ENCODE measurements around the gene APOBEC3B. TPM values are rescaled to one million over a fixed set of nuclear protein-coding genes. Genes with fewer than 3 reads are reported as not detected.

The APOBEC3B gene
- total and polyA plus RNA-seq, 2 of the 8 experiments (the other 6 are each of a cell fraction or from before 2014, with no cell fraction given): 14.2 to 74.9 TPM

DNA sequence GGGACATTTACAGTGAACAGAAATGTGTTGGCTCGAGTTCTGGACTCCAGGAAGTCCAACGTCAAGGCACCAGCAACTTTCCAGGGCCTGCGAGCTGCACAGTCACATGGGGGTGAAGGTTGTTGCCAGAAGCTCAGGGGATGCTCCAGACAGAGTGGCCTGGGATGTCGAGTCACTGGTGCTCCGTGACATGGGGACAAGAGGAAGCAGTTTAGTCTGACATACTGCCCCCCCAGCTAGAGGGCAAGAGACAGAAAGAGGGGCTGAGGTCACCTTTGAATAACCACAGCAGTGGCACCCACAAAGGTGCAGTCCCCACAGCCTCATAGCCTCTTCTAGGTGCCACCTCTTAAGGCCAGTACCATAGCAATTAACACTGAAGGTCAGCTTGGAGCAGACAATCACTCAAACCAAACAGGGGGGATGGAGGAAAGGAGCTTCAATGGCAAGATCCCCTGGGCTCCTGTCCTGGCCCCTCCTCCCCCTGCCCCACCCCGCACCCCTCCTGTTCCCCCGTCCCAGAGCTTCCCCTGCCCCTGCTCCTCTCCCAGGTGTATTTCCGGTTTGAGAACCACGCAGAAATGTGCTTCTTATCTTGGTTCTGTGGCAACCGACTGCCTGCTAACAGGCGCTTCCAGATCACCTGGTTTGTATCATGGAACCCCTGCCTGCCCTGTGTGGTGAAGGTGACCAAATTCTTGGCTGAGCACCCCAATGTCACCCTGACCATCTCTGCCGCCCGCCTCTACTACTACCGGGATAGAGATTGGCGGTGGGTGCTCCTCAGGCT, 42.6 kb downstream of the APOBEC3B start:
- Histone ChIP-seq H3K23ac (ENCODE audit: insufficient read length) (no peak overlapping the region), H2BK12ac (ENCODE audit: low read depth, low read length) (no peak overlapping the region), H3K27ac (ENCODE audit: low read depth, low read length) (no peak overlapping the region), H3K27me3 (replicated peaks in 1 of 4; ENCODE audit: control insufficient read depth in 3 of 4, extremely low read depth in 1 of 4, insufficient read depth in 3 of 4, low read length in 3 of 4) (no peaks in the 10 kb centered on the region), H3K18ac (ENCODE audit: extremely low read depth, low read length) (no peak overlapping the region), H4K91ac (replicated peaks; ENCODE audit: insufficient read length, low read length) (no peak overlapping the region), H3K14ac (ENCODE audit: insufficient read length) (no peak overlapping the region), H4K8ac (ENCODE audit: extremely low read depth, insufficient read depth, low read length) (no peak overlapping the region), H2BK120ac (replicated peaks; ENCODE audit: low read depth, low read length) (no peak overlapping the region), H3K9me3 (ENCODE audit: insufficient read depth in 2 of 2, low read depth in 1 of 2, low read length in 1 of 2) (no peaks in the 10 kb centered on the region), H3K79me1 (ENCODE audit: low read depth, low read length) (0 out of 2 replicates have a peak, but pooled peaks cover 2% of the 10 kb centered on the region), H3K4me3 (ENCODE audit: extremely low read depth in 1 of 4, insufficient read depth in 2 of 4, low read depth in 3 of 4, low read length in 4 of 4) (no peak overlapping the region), H3K4me1 (replicated peaks in 1 of 4; ENCODE audit: control insufficient read depth in 3 of 4, insufficient read depth in 4 of 4, low read length in 3 of 4) (peaks cover 0 to 17% (median 3%) of the 10 kb centered on the region in 4 experiments; a peak in 2 of 7 replicates), H3K4me2 (ENCODE audit: insufficient read depth in 1 of 2, low read depth in 2 of 2, low read length in 2 of 2) (no peak overlapping the region), H3K36me3 (ENCODE audit: control insufficient read depth in 2 of 4, insufficient read depth in 4 of 4, low read length in 3 of 4) (peaks cover 0 to 2% (median 0%) of the 10 kb centered on the region in 4 experiments; a peak in 2 of 8 replicates), H3K23me2 (ENCODE audit: low read depth, low read length) (no peaks in the 10 kb centered on the region; the same call in 1 of the 2 replicates), H2AFZ (ENCODE audit: low read length) (no peak overlapping the region), H3K4ac (replicated peaks; ENCODE audit: insufficient read length, low read depth, low read length) (no peak overlapping the region), H2AK5ac (ENCODE audit: low read depth, low read length) (no peak overlapping the region), H2BK15ac (ENCODE audit: low read length) (no peak overlapping the region), H3K79me2 (ENCODE audit: control insufficient read depth in 1 of 2, insufficient read depth in 2 of 2, low read length in 2 of 2) (no peaks in the 10 kb centered on the region), H4K20me1 (replicated peaks in 1 of 2; ENCODE audit: control insufficient read depth in 1 of 2, insufficient read depth in 2 of 2, low read length in 2 of 2) (no peaks in the 10 kb centered on the region), H2BK5ac (ENCODE audit: low read depth, low read length) (no peak overlapping the region), H4K5ac (ENCODE audit: insufficient read length, low read depth, low read length) (no peak overlapping the region), H2BK20ac (ENCODE audit: low read length) (no peak overlapping the region), H3K9ac (replicated peaks in 1 of 4; ENCODE audit: extremely low read depth in 1 of 4, low read depth in 3 of 4, low read length in 3 of 4) (no peak overlapping the region; a peak in 1 of 7 replicates), H3K56ac (replicated peaks; ENCODE audit: insufficient read length, low read depth, low read length) (no peak overlapping the region)
- ChIA-PET POLR2A (ENCODE audit: partially characterized antibody) (no interaction called here), CTCF (ENCODE audit: partially characterized antibody) (no interaction called here)
- no peak for FAIRE-seq
- no peak for DNase-seq (ENCODE audit: low read depth in 1 of 2, low spot score in 2 of 2)
- WGBS, 2 experiments (ENCODE audit: extremely low coverage in 1 of 2, insufficient coverage in 1 of 2, insufficient read length in 1 of 2, insufficient replicate concordance in 2 of 2, low coverage in 1 of 2, low lambda C conversion rate in 2 of 2, missing lambda C conversion rate in 1 of 2): 96% methylated on average over 14 of the region's 15 CpGs; no CpG with 5 or more reads in 1 of the 2 experiments
- no peak for TF ChIP-seq SP4 (IDR thresholded peaks at IDR 0.05; ENCODE audit: low read length)
- TF ChIP-seq PHF8 (conservative IDR thresholded peaks at IDR 0.05; ENCODE audit: low read depth, low read length): no peak
- no peak for TF ChIP-seq BACH1 (IDR thresholded peaks at IDR 0.05; ENCODE audit: low read length)
- TF ChIP-seq, protein P1, sequence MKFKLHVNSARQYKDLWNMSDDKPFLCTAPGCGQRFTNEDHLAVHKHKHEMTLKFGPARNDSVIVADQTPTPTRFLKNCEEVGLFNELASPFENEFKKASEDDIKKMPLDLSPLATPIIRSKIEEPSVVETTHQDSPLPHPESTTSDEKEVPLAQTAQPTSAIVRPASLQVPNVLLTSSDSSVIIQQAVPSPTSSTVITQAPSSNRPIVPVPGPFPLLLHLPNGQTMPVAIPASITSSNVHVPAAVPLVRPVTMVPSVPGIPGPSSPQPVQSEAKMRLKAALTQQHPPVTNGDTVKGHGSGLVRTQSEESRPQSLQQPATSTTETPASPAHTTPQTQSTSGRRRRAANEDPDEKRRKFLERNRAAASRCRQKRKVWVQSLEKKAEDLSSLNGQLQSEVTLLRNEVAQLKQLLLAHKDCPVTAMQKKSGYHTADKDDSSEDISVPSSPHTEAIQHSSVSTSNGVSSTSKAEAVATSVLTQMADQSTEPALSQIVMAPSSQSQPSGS (IDR thresholded peaks at IDR 0.05; ENCODE audit: low read length): no peak
- no peak for TF ChIP-seq JUND (IDR thresholded peaks at IDR 0.05; ENCODE audit: low read length)
- no peak for TF ChIP-seq TEAD4 (IDR thresholded peaks at IDR 0.05; ENCODE audit: low read depth, low read length)
- no peak for TF ChIP-seq CBX5 (IDR thresholded peaks at IDR 0.05; ENCODE audit: low read depth, low read length)
- no peak for TF ChIP-seq SRF (IDR thresholded peaks at IDR 0.05; ENCODE audit: low read depth, low read length)
- no peak for TF ChIP-seq SIX5 (IDR thresholded peaks at IDR 0.05; ENCODE audit: low read depth, low read length)
- TF ChIP-seq EZH2 (IDR thresholded peaks at IDR 0.05; ENCODE audit: low read depth, low read length, severe bottlenecking): no peak
- no peak for TF ChIP-seq TCF12 (IDR thresholded peaks at IDR 0.05; ENCODE audit: low read depth, low read length)
- no peak for TF ChIP-seq NRF1 (IDR thresholded peaks at IDR 0.05; ENCODE audit: low read depth, low read length)
